Gastroesophageal sphincter (tissue), 3 donors: Measurements from ENCODE around the gene SCLY.

Experiments
- CTCF ChIP-seq, 4 experiments: fragments of 200-600 bp in 2 of 4; fragments of 450-650 bp in 2 of 4; sonication (generic) in 1 of 4; IDR thresholded peaks; one replicate each; pipeline ENCODE4 v1.5.1; 2017 to 2019; ENCODE audit warnings: antibody characterized with exemption in 4 of 4, mild to moderate bottlenecking in 2 of 4, moderate library complexity in 2 of 4
- POLR2A ChIP-seq, 2 donors: fragments of 450-650 bp; IDR thresholded peaks; one replicate each; pipeline ENCODE4 v1.6.1; 2017; ENCODE audit warnings: antibody characterized with exemption in 2 of 2, mild to moderate bottlenecking in 2 of 2, moderate library complexity in 1 of 2
- POLR2AphosphoS5 ChIP-seq: sonication (generic); formaldehyde crosslinking; IDR thresholded peaks from one replicate; pipeline ENCODE4 v1.6.1; 2017; ENCODE audit warnings: antibody characterized with exemption

DNA sequence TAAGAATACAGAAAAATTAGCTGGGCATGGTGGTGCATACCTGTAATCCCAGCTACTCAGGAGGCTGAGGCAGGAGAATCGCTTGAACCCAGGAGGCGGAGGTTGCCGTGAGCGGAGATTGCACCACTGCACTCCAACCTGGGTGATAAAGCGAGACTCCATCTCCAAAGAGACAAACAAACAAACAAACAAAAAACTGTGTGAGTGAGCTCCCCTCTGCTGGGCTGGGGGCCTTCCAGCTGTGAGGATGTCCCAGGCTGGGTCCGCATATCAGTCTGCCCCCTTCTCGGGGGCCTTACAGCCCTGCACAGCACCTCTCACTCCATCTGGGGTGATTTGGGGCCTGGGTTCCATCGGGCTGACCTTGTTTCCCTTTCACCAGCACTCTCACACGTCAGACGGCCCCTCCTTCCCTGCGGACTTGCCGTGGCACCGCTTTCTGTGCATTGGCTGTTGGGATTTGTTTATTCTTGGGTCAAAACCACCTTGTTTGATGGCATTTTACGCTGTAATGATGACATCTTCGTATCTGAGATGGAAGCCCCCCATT is 74.9 kb downstream of the SCLY start:
- TF ChIP-seq CTCF (IDR thresholded peaks at IDR 0.05), result no peak
- no peak for TF ChIP-seq POLR2A (IDR thresholded peaks at IDR 0.05)
- no peak for TF ChIP-seq POLR2AphosphoS5
